Endothelial cell of umbilical vein (primary cell): Measurements from ENCODE around the gene ATP1A3.

Source experiments
- EZH2 ChIP-seq: IDR thresholded peaks from 2 replicates; pipeline ENCODE4 v1.6.1; 2012; ENCODE audit warnings: borderline replicate concordance, low read depth, mild to moderate bottlenecking, moderate library complexity, low read length, inconsistent platforms; ENCODE audit not compliant: severe bottlenecking
- FOS ChIP-seq: IDR thresholded peaks from 2 replicates; pipeline ENCODE4 v1.6.1; 2011; ENCODE audit warnings: mild to moderate bottlenecking, low read length, moderate library complexity, borderline replicate concordance; ENCODE audit not compliant: insufficient read depth
- GATA2 ChIP-seq: IDR thresholded peaks from 2 replicates; pipeline ENCODE4 v1.7.0; 2011; ENCODE audit warnings: low read depth, mild to moderate bottlenecking, moderate library complexity, mixed read lengths, low read length; ENCODE audit not compliant: insufficient read length, insufficient read depth
- JUN ChIP-seq: IDR thresholded peaks from 2 replicates; pipeline ENCODE4 v1.6.1; 2011; ENCODE audit warnings: borderline replicate concordance, low read depth; ENCODE audit not compliant: insufficient read length, insufficient read depth
- MYC ChIP-seq: IDR thresholded peaks from one replicate; pipeline ENCODE4 v1.6.1; 2011; ENCODE audit warnings: mild to moderate bottlenecking, low read depth, low read length
- POLR2A ChIP-seq: IDR thresholded peaks from 2 replicates; pipeline ENCODE4 v1.6.1; 2012; ENCODE audit warnings: low read depth, mild to moderate bottlenecking, control low read depth, low read length
- POLR2AphosphoS5 ChIP-seq: IDR thresholded peaks from 2 replicates; pipeline ENCODE4 v1.6.1; 2012; ENCODE audit warnings: low read depth, mild to moderate bottlenecking, control low read depth, low read length, moderate library complexity; ENCODE audit not compliant: insufficient read depth
- TF ChIP-seq, protein P1 (sequence below), 2 donors: IDR thresholded peaks; 1 replicate in 1 of 2; 2 replicates in 1 of 2; pipeline ENCODE4 v1.5.1; 2011; ENCODE audit warnings: low read length in 2 of 2, mild to moderate bottlenecking in 2 of 2, moderate library complexity in 2 of 2, control low read depth in 1 of 2, inconsistent platforms in 1 of 2, low read depth in 1 of 2; ENCODE audit not compliant: insufficient read depth in 1 of 2; ENCODE audit errors: extremely low read depth in 1 of 2
- TF ChIP-seq, protein P2 (sequence below): IDR thresholded peaks from 2 replicates; pipeline ENCODE4 v1.6.1; 2011; ENCODE audit not compliant: insufficient read depth, insufficient read length

DNA sequence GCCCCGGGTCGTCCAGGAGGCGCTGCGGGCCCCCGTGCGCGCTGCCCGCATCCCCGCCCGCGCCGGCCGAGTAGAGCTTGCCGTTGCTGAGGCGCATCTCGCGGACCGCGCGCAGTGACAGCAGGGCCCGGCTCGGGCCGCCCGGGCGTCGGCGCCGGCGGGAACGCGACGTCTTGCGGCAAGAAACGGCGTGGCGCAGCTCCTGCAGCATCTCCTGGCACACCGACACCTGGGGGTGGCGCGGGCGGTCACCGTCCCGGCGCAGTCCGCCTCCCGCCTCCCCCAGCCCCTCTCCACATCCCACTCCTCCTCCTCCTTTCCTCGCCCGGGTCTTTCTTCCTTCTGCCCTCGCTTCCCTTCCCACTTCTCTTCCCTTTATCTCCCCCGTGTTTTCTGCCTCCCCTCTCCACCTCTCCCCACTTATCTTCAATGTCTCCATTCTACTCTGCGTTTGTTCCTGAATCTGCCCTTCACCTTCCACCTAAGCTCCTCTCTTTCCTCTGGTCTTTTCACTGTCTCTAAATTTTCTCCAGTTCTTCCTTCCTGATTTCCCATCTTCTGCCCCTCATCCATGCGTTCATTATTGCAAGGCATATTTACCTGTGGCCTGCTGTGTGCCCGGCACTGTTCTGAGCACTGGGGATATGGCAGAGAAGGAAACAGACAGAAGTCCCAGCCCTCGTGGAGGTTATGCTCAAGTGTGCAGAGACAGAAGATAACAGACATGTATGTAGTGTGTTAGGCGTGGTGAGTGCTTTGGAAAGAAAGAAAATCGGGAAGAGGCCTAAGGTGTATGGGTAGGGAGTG lies 5.2 kb upstream of the ATP1A3 start:
- TF ChIP-seq, protein P1, sequence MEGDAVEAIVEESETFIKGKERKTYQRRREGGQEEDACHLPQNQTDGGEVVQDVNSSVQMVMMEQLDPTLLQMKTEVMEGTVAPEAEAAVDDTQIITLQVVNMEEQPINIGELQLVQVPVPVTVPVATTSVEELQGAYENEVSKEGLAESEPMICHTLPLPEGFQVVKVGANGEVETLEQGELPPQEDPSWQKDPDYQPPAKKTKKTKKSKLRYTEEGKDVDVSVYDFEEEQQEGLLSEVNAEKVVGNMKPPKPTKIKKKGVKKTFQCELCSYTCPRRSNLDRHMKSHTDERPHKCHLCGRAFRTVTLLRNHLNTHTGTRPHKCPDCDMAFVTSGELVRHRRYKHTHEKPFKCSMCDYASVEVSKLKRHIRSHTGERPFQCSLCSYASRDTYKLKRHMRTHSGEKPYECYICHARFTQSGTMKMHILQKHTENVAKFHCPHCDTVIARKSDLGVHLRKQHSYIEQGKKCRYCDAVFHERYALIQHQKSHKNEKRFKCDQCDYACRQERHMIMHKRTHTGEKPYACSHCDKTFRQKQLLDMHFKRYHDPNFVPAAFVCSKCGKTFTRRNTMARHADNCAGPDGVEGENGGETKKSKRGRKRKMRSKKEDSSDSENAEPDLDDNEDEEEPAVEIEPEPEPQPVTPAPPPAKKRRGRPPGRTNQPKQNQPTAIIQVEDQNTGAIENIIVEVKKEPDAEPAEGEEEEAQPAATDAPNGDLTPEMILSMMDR (IDR thresholded peaks at IDR 0.05; ENCODE audit: extremely low read depth in 1 of 2, insufficient read depth in 1 of 2, low read depth in 1 of 2, low read length in 2 of 2): no peak
- no peak for TF ChIP-seq POLR2A
- no peak for TF ChIP-seq JUN
- no peak for TF ChIP-seq POLR2AphosphoS5
- TF ChIP-seq FOS: no peak
- TF ChIP-seq EZH2: peak; percentile 94
- no peak for TF ChIP-seq GATA2
- TF ChIP-seq, protein P2, sequence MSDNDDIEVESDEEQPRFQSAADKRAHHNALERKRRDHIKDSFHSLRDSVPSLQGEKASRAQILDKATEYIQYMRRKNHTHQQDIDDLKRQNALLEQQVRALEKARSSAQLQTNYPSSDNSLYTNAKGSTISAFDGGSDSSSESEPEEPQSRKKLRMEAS: no peak
- no peak for TF ChIP-seq MYC
